OCI-LY7 (cell line): ENCODE results near the gene FGF8. TPM values are rescaled to one million over a fixed set of nuclear protein-coding genes. Genes with fewer than 3 reads are reported as not detected.

ENCODE experiments used
- total RNA-seq, 2 experiments: library from RNA; depleted of rRNA in 1 of 2; stranded (reverse); fragments of >200 nt in 1 of 2; shearing (Covaris generic) in 1 of 2; gene quantifications; 2 replicates each; pipeline ENCODE4 v1.2.3, GENCODE V29; 2014 to 2022

Gene FGF8
- total RNA-seq, 2 experiments from 2014 or later: 0.44 to 0.86 TPM

Other genes starting within 250 kb of the FGF8 start
- 14.3 and 22.0 TPM in 2 replicates for gene POLL, start 187.9 kb downstream of the FGF8 start, total RNA-seq (2014; rRNA removed; shearing (Covaris generic))
- 34.0 and 35.6 TPM in 2 replicates for gene POLL, start 187.9 kb downstream of the FGF8 start, total RNA-seq (2022)
- gene DPCD, start 187.8 kb downstream of the FGF8 start, total RNA-seq (2014; rRNA removed; shearing (Covaris generic)): 9.1 and 13.9 TPM in 2 replicates
- gene DPCD, start 187.8 kb downstream of the FGF8 start, total RNA-seq (2022): 6.3 and 10.3 TPM in 2 replicates
- 43.1 and 50.3 TPM in 2 replicates for gene FBXW4, start 80.9 kb downstream of the FGF8 start, total RNA-seq (2014; rRNA removed; shearing (Covaris generic))
- gene FBXW4, start 80.9 kb downstream of the FGF8 start, total RNA-seq (2022): 54.2 and 60.9 TPM in 2 replicates
- gene NPM3, start 7.3 kb upstream of the FGF8 start, total RNA-seq (2014; rRNA removed; shearing (Covaris generic)): 115 and 122 TPM in 2 replicates
- 107 and 111 TPM in 2 replicates for gene NPM3, start 7.3 kb upstream of the FGF8 start, total RNA-seq (2022)
- gene OGA, start 42.3 kb upstream of the FGF8 start, total RNA-seq (2014; rRNA removed; shearing (Covaris generic)): 65.5 and 73.2 TPM in 2 replicates
- 109 and 124 TPM in 2 replicates for gene OGA, start 42.3 kb upstream of the FGF8 start, total RNA-seq (2022)
- 1.4 and 7.3 TPM in 2 replicates for gene KCNIP2, start 67.7 kb upstream of the FGF8 start, total RNA-seq (2014; rRNA removed; shearing (Covaris generic))
- gene KCNIP2, start 67.7 kb upstream of the FGF8 start, total RNA-seq (2022): 2.8 and 4.3 TPM in 2 replicates